H1 (cell line): Measurements from ENCODE around the gene PLPPR3. TPM values are rescaled to one million over a fixed set of nuclear protein-coding genes. Genes with fewer than 3 reads are reported as not detected.

ENCODE experiments used
- CTCF ChIA-PET: fragments of 300-600 bp; sonication (Branson Sonifier 250); formaldehyde crosslinking; loops from one replicate; lab custom pipeline; 2021; ENCODE audit not compliant: partially characterized antibody; lab: Charles Lee
- POLR2A ChIA-PET: fragments of 300-600 bp; sonication (Branson Sonifier 250); formaldehyde crosslinking; loops from one replicate; lab custom pipeline; 2021; ENCODE audit warnings: inconsistent platforms; ENCODE audit not compliant: partially characterized antibody; lab: Charles Lee
- DNase-seq, 2 experiments: peaks; one replicate each; pipeline versions ENCODE4 v3.0.0 to v3.0.0-alpha.2; 2010 to 2022; ENCODE audit warnings: low spot score in 2 of 2, low read depth in 1 of 2, mixed read lengths in 1 of 2
- FAIRE-seq: peaks from 2 replicates; lab custom pipeline; 2011; peaks lifted over from hg19 to GRCh38; lab: Jason Lieb, UNC
- H2AFZ ChIP-seq: 2 replicates; pipeline ENCODE4 v1.8.1; 2012; ENCODE audit warnings: low read length, inconsistent platforms
- H2AK5ac ChIP-seq: 2 replicates; pipeline ENCODE4 v1.6.1; 2013; ENCODE audit warnings: low read depth, low read length
- H2BK120ac ChIP-seq: replicated peaks from 2 replicates; pipeline ENCODE3; 2013; ENCODE audit warnings: low read depth, low read length, inconsistent platforms
- H2BK12ac ChIP-seq: 2 replicates; pipeline ENCODE4 v1.6.1; 2013; ENCODE audit warnings: low read depth, low read length
- H2BK15ac ChIP-seq: 2 replicates; pipeline ENCODE4 v1.6.1; 2013; ENCODE audit warnings: low read length
- H2BK20ac ChIP-seq: 2 replicates; pipeline ENCODE4 v1.6.1; 2013; ENCODE audit warnings: low read length
- H2BK5ac ChIP-seq: 2 replicates; pipeline ENCODE4 v1.6.1; 2013; ENCODE audit warnings: low read depth, low read length
- H3K14ac ChIP-seq: 2 replicates; pipeline ENCODE4 v1.6.1; 2013; ENCODE audit warnings: inconsistent platforms; ENCODE audit not compliant: insufficient read length
- H3K18ac ChIP-seq: 2 replicates; pipeline ENCODE4 v1.6.1; 2013; ENCODE audit warnings: low read length; ENCODE audit errors: extremely low read depth
- H3K23ac ChIP-seq: 2 replicates; pipeline ENCODE4 v1.6.1; 2013; ENCODE audit warnings: inconsistent platforms; ENCODE audit not compliant: insufficient read length
- H3K23me2 ChIP-seq: 2 replicates; pipeline ENCODE4 v1.6.1; 2013; ENCODE audit warnings: low read depth, low read length
- H3K27ac ChIP-seq: 2 replicates; pipeline ENCODE4 v1.6.1; 2011; ENCODE audit warnings: low read depth, low read length, inconsistent platforms
- H3K27me3 ChIP-seq, 4 experiments: replicated peaks in 1 of 4; 1 replicate in 1 of 4; 2 replicates in 3 of 4; pipeline versions ENCODE4 v1.6.1 to v1.8.1; 2011 to 2013; ENCODE audit warnings: low read length in 3 of 4, mild to moderate bottlenecking in 3 of 4, inconsistent platforms in 2 of 4, mixed read lengths in 2 of 4, moderate library complexity in 1 of 4; ENCODE audit not compliant: control insufficient read depth in 3 of 4, insufficient read depth in 3 of 4; ENCODE audit errors: extremely low read depth in 1 of 4
- H3K36me3 ChIP-seq, 4 experiments: 2 replicates each; pipeline versions ENCODE4 v1.6.1 to v1.8.1; 2011 to 2013; ENCODE audit warnings: mild to moderate bottlenecking in 4 of 4, low read length in 3 of 4, moderate library complexity in 2 of 4, control low read depth in 1 of 4, inconsistent platforms in 1 of 4; ENCODE audit not compliant: insufficient read depth in 4 of 4, control insufficient read depth in 2 of 4
- H3K4ac ChIP-seq: replicated peaks from 2 replicates; pipeline ENCODE3; 2013; ENCODE audit warnings: low read length, low read depth, mixed read lengths, inconsistent platforms; ENCODE audit not compliant: insufficient read length
- H3K4me1 ChIP-seq, 4 experiments: replicated peaks in 1 of 4; 1 replicate in 1 of 4; 2 replicates in 3 of 4; pipeline versions ENCODE4 v1.6.1 to v1.8.1; 2011 to 2013; ENCODE audit warnings: low read length in 3 of 4, inconsistent platforms in 2 of 4, mixed read lengths in 1 of 4; ENCODE audit not compliant: insufficient read depth in 4 of 4, control insufficient read depth in 3 of 4
- H3K4me2 ChIP-seq, 2 experiments: 2 replicates each; pipeline versions ENCODE4 v1.6.1 to v1.8.1; 2011 to 2013; ENCODE audit warnings: low read depth in 2 of 2, low read length in 2 of 2, control low read depth in 1 of 2, inconsistent platforms in 1 of 2, mild to moderate bottlenecking in 1 of 2; ENCODE audit not compliant: insufficient read depth in 1 of 2
- H3K4me3 ChIP-seq, 4 experiments: fragments of 200-600, 300-600 bp in 1 of 4; sonication (generic), shearing (Covaris generic), sonication (Bioruptor Twin) in 1 of 4; 2 replicates each; pipeline versions ENCODE4 v1.5.1 to v1.8.1; 2011 to 2016; ENCODE audit warnings: low read length in 4 of 4, low read depth in 3 of 4, control low read depth in 2 of 4, inconsistent platforms in 2 of 4, mild to moderate bottlenecking in 2 of 4, mixed read lengths in 1 of 4, moderate library complexity in 1 of 4; ENCODE audit not compliant: insufficient read depth in 2 of 4; ENCODE audit errors: extremely low read depth in 1 of 4
- H3K56ac ChIP-seq: replicated peaks from 2 replicates; pipeline ENCODE3; 2013; ENCODE audit warnings: low read depth, mild to moderate bottlenecking, mixed read lengths, low read length, inconsistent platforms; ENCODE audit not compliant: insufficient read length
- H3K79me1 ChIP-seq: 2 replicates; pipeline ENCODE4 v1.6.1; 2013; ENCODE audit warnings: low read depth, low read length, control low read depth
- H3K79me2 ChIP-seq, 2 experiments: 2 replicates each; pipeline versions ENCODE4 v1.6.1 to v1.8.1; 2012 to 2013; ENCODE audit warnings: low read length in 2 of 2, mild to moderate bottlenecking in 2 of 2, inconsistent platforms in 1 of 2; ENCODE audit not compliant: insufficient read depth in 2 of 2, control insufficient read depth in 1 of 2
- H3K9ac ChIP-seq, 4 experiments: replicated peaks in 1 of 4; 1 replicate in 1 of 4; 2 replicates in 3 of 4; pipeline versions ENCODE4 v1.6.1 to v1.8.1; 2011 to 2013; ENCODE audit warnings: low read depth in 3 of 4, low read length in 3 of 4, control low read depth in 2 of 4, mild to moderate bottlenecking in 2 of 4, moderate library complexity in 2 of 4, inconsistent platforms in 1 of 4; ENCODE audit errors: extremely low read depth in 1 of 4
- H3K9me3 ChIP-seq, 2 experiments: 2 replicates each; pipeline versions ENCODE4 v1.6.1 to v1.8.1; 2012 to 2013; ENCODE audit warnings: mild to moderate bottlenecking in 2 of 2, moderate library complexity in 2 of 2, control low read depth in 1 of 2, inconsistent platforms in 1 of 2, low read depth in 1 of 2, low read length in 1 of 2, mixed read lengths in 1 of 2; ENCODE audit not compliant: insufficient read depth in 2 of 2
- H4K20me1 ChIP-seq, 2 experiments: replicated peaks in 1 of 2; 2 replicates each; pipeline versions ENCODE3 to v1.8.1; 2011 to 2013; ENCODE audit warnings: inconsistent platforms in 2 of 2, low read length in 2 of 2, mild to moderate bottlenecking in 1 of 2; ENCODE audit not compliant: insufficient read depth in 2 of 2, control insufficient read depth in 1 of 2
- H4K5ac ChIP-seq: 2 replicates; pipeline ENCODE4 v1.6.1; 2013; ENCODE audit warnings: low read length, low read depth, mixed read lengths, inconsistent platforms; ENCODE audit not compliant: insufficient read length
- H4K8ac ChIP-seq: 2 replicates; pipeline ENCODE4 v1.8.0; 2013; ENCODE audit warnings: mild to moderate bottlenecking, moderate library complexity, low read length, inconsistent platforms; ENCODE audit not compliant: insufficient read depth; ENCODE audit errors: extremely low read depth
- H4K91ac ChIP-seq: replicated peaks from 2 replicates; pipeline ENCODE3; 2013; ENCODE audit warnings: low read length, mixed read lengths, inconsistent platforms; ENCODE audit not compliant: insufficient read length
- BACH1 ChIP-seq: IDR thresholded peaks from 2 replicates; pipeline ENCODE4 v1.6.1; 2012; ENCODE audit warnings: low read length, improper control_type of control experiment
- CEBPB ChIP-seq: IDR thresholded peaks from 2 replicates; pipeline ENCODE4 v1.6.1; 2012; ENCODE audit warnings: low read depth, low read length
- CHD1 ChIP-seq: IDR thresholded peaks from 2 replicates; pipeline ENCODE4 v1.6.1; 2012; ENCODE audit warnings: low read depth, low read length, improper control_type of control experiment
- MAFK ChIP-seq: IDR thresholded peaks from 2 replicates; pipeline ENCODE4 v1.6.1; 2012; ENCODE audit warnings: low read depth, mild to moderate bottlenecking, improper control_type of control experiment, low read length
- SP2 ChIP-seq: IDR thresholded peaks from 2 replicates; pipeline ENCODE4 v1.6.1; 2012; ENCODE audit warnings: mild to moderate bottlenecking, low read length, inconsistent platforms
- TAF7 ChIP-seq: optimal IDR thresholded peaks from 2 replicates; pipeline ENCODE3; 2011; ENCODE audit warnings: low read depth, mild to moderate bottlenecking, inconsistent platforms, low read length, moderate library complexity, borderline replicate concordance
- WGBS, 2 experiments: shearing (Covaris generic) in 1 of 2; methylation state at CpG; one replicate each; pipeline versions ENCODE4 v1.1.6 to v1.1.7; 2013 to 2015; ENCODE audit warnings: low lambda C conversion rate in 2 of 2, mixed read lengths in 2 of 2, inconsistent platforms in 1 of 2, low coverage in 1 of 2, missing lambda C conversion rate in 1 of 2; ENCODE audit not compliant: insufficient replicate concordance in 2 of 2, insufficient coverage in 1 of 2, insufficient read length in 1 of 2; ENCODE audit errors: extremely low coverage in 1 of 2, missing lambda C conversion rate in 1 of 2; 5-methylcytosine and 5-hydroxymethylcytosine counted together
- polyA plus RNA-seq, 7 experiments: library from polyadenylated mRNA; depleted of rRNA in 3 of 7; stranded (reverse) in 5 of 7; unstranded in 2 of 7; fragments of >200 nt in 5 of 7; fragments of 200-250 nt in 2 of 7; gene quantifications; 1 replicate in 5 of 7; 2 replicates in 1 of 7; 4 replicates in 1 of 7; pipeline versions ENCODE4 v1.2.1 to v1.2.3, GENCODE V29; 2011 to 2013; ENCODE audit warnings: missing spikeins in 2 of 7, mixed read lengths in 2 of 7
- total RNA-seq: library from RNA; stranded (reverse); fragmentation: NEBNext Ultra II Directional; extraction: Animal tissue kit (Norgen Biotek cat#: 25700); gene quantifications from 2 replicates; pipeline ENCODE4 v1.2.1, GENCODE V29; 2021
- TF ChIP-seq, protein P1 (sequence below): IDR thresholded peaks from 2 replicates; pipeline ENCODE4 v1.6.1; 2011; ENCODE audit warnings: low read depth, mild to moderate bottlenecking, low read length; ENCODE audit not compliant: insufficient read depth

The PLPPR3 gene
- total and polyA plus RNA-seq, 2 of the 8 experiments (the other 6 are each of a cell fraction or from before 2014, with no cell fraction given) = 71.7 to 76.4 TPM

- Histone ChIP-seq H3K23ac (no peak overlapping the region), H4K20me1 (no peaks in the 10 kb centered on the region), H3K14ac (no peak overlapping the region), H2BK5ac (peak overlapping the region; percentile 84), H3K4me2 (peak overlapping the region; percentile 23 to 56; a peak in 3 of 4 replicates), H4K91ac (peak overlapping the region; percentile 60), H2BK120ac (peak overlapping the region; percentile 97), H3K23me2 (no peaks in the 10 kb centered on the region), H3K56ac (no peak overlapping the region), H3K9ac (no peak overlapping the region), H2AFZ (no peak overlapping the region), H2BK20ac (peak overlapping the region; percentile 67; the same call in 1 of the 2 replicates), H3K27ac (peak overlapping the region; percentile 42; the same call in 1 of the 2 replicates), H2AK5ac (no peak overlapping the region), H3K4me1 (peaks cover 0 to 36% (median 15%) of the 10 kb centered on the region in 4 experiments; a peak in 6 of 7 replicates), H3K4ac (peak overlapping the region; percentile 75), H4K5ac (peak overlapping the region; percentile 39), H3K27me3 (no peaks in the 10 kb centered on the region), H2BK12ac (peak overlapping the region; percentile 97; the same call in 1 of the 2 replicates)
- CTCF ChIA-PET = interaction anchor here (0.7 to 5.2 kb wide), 5 partner anchors 9 to 48 kb away, joined by 3 to 23 read pairs (median 4); no protein-coding TSS in a partner anchor
- DNase-seq = no peak
- POLR2A ChIA-PET = interaction anchor here (0.7 to 5.8 kb wide), 11 partner anchors 9 to 195 kb away, joined by 3 to 85 read pairs (median 4); partner anchors contain the start of genes PTBP1 and WDR18
- WGBS, 2 experiments = 85% methylated on average over 9 of the region's 9 CpGs; no CpG with 5 or more reads in 1 of the 2 experiments
- TF ChIP-seq SP2 (no peak), CEBPB (0 out of 2 replicates have a peak, but pooled peaks have one; percentile 20), BACH1 (peak; percentile 53; the same call in 1 of the 2 replicates), MAFK (peak; percentile 27; the same call in 1 of the 2 replicates), CHD1 (no peak), TAF7 (no peak)
- TF ChIP-seq, protein P1, sequence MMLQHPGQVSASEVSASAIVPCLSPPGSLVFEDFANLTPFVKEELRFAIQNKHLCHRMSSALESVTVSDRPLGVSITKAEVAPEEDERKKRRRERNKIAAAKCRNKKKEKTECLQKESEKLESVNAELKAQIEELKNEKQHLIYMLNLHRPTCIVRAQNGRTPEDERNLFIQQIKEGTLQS = no peak
- TF ChIP-seq, all 59 proteins: peak for 3
- no peaks in the 10 kb centered on the region; the same call in 1 of the 2 replicates for H3K79me1 ChIP-seq
- no peaks in the 10 kb centered on the region for H3K9me3 ChIP-seq
- H3K4me3 ChIP-seq = no peak overlapping the region
- H3K79me2 ChIP-seq = peaks cover 0 to 1% of the 10 kb centered on the region in 2 experiments; a peak in 1 of 4 replicates
- H3K36me3 ChIP-seq = no peaks in the 10 kb centered on the region
- no peak overlapping the region for H2BK15ac ChIP-seq
- no peak overlapping the region; the same call in 1 of the 2 replicates for H3K18ac ChIP-seq
- H4K8ac ChIP-seq = peak overlapping the region; percentile 89
- no peak for FAIRE-seq
Measured at GRCh38 chr19:789701-790060, 32.1 kb downstream of the PLPPR3 start.
